Heart left ventricle (tissue), 16 donors: ENCODE data around the gene KCNJ1. TPM values are rescaled to one million over a fixed set of nuclear protein-coding genes. Genes with fewer than 3 reads are reported as not detected.

Experiments
- ATAC-seq, 4 donors: fragments of 200-7000 bp; cut with Tn5 transposase; one replicate each; pipeline ENCODE4 v1.9.1; 2020 to 2022; ENCODE audit warnings: moderate library complexity in 4 of 4, mild to moderate bottlenecking in 3 of 4, moderate number of reproducible peaks in 1 of 4
- DNase-seq, 5 donors: peaks; one replicate each; pipeline ENCODE4 v3.0.0-alpha.2; 2020
- H3K27ac ChIP-seq, 12 donors: fragments of 200-600 bp; sonication (generic) in 4 of 12; one replicate each; pipeline versions ENCODE4 v1.5.0 to v1.8.0; 2016 to 2022; ENCODE audit warnings: mild to moderate bottlenecking in 2 of 12
- H3K27me3 ChIP-seq, 9 donors: fragments of 200-600 bp; sonication (generic) in 2 of 9; one replicate each; pipeline versions ENCODE4 v1.5.1 to v1.8.0; 2016 to 2022; ENCODE audit warnings: mild to moderate bottlenecking in 3 of 9
- H3K36me3 ChIP-seq, 9 donors: fragments of 200-600 bp; sonication (generic) in 2 of 9; one replicate each; pipeline versions ENCODE4 v1.5.0 to v1.8.0; 2018 to 2022; ENCODE audit warnings: mild to moderate bottlenecking in 2 of 9
- H3K4me1 ChIP-seq, 12 donors: fragments of 200-600 bp; sonication (generic) in 4 of 12; one replicate each; pipeline versions ENCODE4 v1.5.0 to v1.8.0; 2016 to 2022; ENCODE audit warnings: mild to moderate bottlenecking in 3 of 12
- H3K4me3 ChIP-seq, 12 donors: fragments of 200-600 bp; sonication (generic) in 4 of 12; one replicate each; pipeline versions ENCODE4 v1.5.0 to v1.8.0; 2017 to 2022; ENCODE audit warnings: mild to moderate bottlenecking in 9 of 12, moderate library complexity in 4 of 12
- H3K9me3 ChIP-seq, 12 donors: fragments of 200-600 bp; sonication (generic) in 4 of 12; one replicate each; pipeline versions ENCODE4 v1.5.0 to v1.8.0; 2016 to 2022; ENCODE audit warnings: mild to moderate bottlenecking in 1 of 12
- CTCF ChIP-seq, 12 donors: fragments of 200-600 bp; sonication (generic) in 4 of 12; IDR thresholded peaks; one replicate each; pipeline versions ENCODE4 v1.5.0 to v1.8.0; 2018 to 2022; ENCODE audit warnings: antibody characterized with exemption in 12 of 12, mild to moderate bottlenecking in 5 of 12
- POLR2A ChIP-seq, 2 donors: fragments of 450-650 bp; IDR thresholded peaks; one replicate each; pipeline ENCODE4 v1.6.1; 2017; ENCODE audit warnings: antibody characterized with exemption in 2 of 2, mild to moderate bottlenecking in 2 of 2, moderate library complexity in 2 of 2
- WGBS, 4 donors: extraction: QIAGEN DNeasy Blood & Tissue Kit in 2 of 4; methylation state at CpG; one replicate each; pipeline versions ENCODE4 v1.1.5 to v1.1.7; 2013 to 2018; 5-methylcytosine and 5-hydroxymethylcytosine counted together
- intact Hi-C, 10 donors: fragments of 100-400 bp; cut with DNase I; formaldehyde crosslinking; loops; one replicate each; pipeline versions ENCODE4 v1.11.1 to v1.14.2; 2022
- polyA plus RNA-seq, 2 donors: library from polyadenylated mRNA; stranded (reverse); fragments of 200-250 nt; gene quantifications; one replicate each; pipeline ENCODE4 v1.2.3, GENCODE V29; 2013
- total RNA-seq, 9 donors: library from RNA; depleted of rRNA in 2 of 9; stranded (reverse); fragments of >200 nt in 2 of 9; fragmentation: NEBNext Ultra II Directional in 3 of 9; extraction: Animal tissue kit (Norgen Biotek cat#: 25700) in 3 of 9; gene quantifications; one replicate each; pipeline versions ENCODE4 v1.1.0 to v1.2.4, GENCODE V29; 2016 to 2023
- donor health status: ischemic (EF 13 %, LVEDD 7.1; RV severe dilation, severe dysfunction).
- donor health status: healthy with polysubstance abuse.
- donor health status: DM: no; HTN: yes; CAD: no.
- donor health status: DM: no; HTN: no; CAD: no.
- donor health status: ischemic (EF 25% LVEDD 6.9; RV normal size, moderate dysfunction).
- donor health status: ischemic (EF 25% LVEDD 5.7; RV mildly dilated, moderate dysfunction).
- donor health status: healthy.
- donor health status: DM: yes; HTN: yes; CAD: no.
- donor health status: ischemic (EF 35%, LVEDD 5.7; RV mildly dilated, moderate dysfunction).
- donor health status: nonischemic (EF 11% LVEDD 7.7; RV severe dilation, severe dysfunction).
- donor health status: DM: yes; HTN: yes; CAD: no.
- donor health status: PGD.
- donor health status: ischemic (EF 29% LVEDD 5.4; RV normal size, mild dysfunction).
- donor health status: nonischemic (EF 23%, LVEDD 6.1; RV moderate dilation, normal function).

The KCNJ1 gene
- total and polyA plus RNA-seq, 11 donors: 0.08 to 0.50 (median 0.23) TPM; not detected in 6

DNA sequence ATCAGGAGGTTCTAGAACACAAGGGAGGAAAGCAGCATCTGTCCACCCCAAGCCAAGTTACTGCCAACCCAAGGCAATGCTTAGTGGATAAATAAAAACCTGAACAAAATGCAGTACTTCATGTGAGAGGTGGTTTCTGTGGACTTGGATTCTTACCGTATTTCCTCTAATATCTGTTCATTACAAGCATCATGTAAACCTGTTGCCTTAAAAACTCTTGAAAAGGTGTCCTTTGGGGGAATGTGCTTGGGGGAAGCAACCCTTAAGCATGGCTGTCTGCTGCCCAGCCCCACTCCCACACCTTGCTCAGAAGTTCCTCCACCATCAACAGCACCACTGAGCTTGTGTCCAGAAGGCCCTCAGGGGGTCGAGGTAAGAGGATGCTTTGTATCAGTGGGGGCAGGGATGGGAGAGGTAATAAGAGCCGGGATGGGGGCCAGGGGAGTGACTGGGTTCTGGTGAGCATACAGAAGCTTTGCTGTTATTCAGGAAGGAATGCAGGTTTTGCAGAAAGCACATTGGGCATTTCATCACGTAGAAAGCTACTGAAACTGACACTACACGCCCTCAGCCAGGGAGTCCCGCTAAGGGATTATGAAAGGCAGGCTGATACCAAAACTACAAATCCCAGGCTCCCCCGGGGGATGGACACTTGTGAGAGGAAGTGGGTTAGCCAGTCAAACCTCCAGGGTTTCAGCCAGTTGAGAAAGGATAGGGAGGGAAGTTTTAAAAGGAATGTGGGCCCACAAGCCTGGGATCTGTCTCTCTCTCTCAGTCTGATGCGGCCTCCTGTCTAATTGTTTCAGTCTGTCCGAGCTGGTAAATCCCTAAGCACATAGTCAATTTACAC lies 52.0 kb downstream of the KCNJ1 start:
- ATAC-seq (peak; percentile 58 to 88 (median 85)), DNase-seq (peak in 4 of 5 donors; percentile 65 to 83 (median 75))
- intact Hi-C loops: no loop called here
- no peak for TF ChIP-seq POLR2A (IDR thresholded peaks at IDR 0.05)
- no peak for TF ChIP-seq CTCF (IDR thresholded peaks at IDR 0.05)
- Histone ChIP-seq H3K4me3 (no peak overlapping the region), H3K36me3 (peaks cover 0 to 65% (median 28%) of the 10 kb centered on the region in 9 donors), H3K27me3 (peaks cover 0 to 3% (median 0%) of the 10 kb centered on the region in 9 donors), H3K4me1 (peaks cover 0 to 8% (median 0%) of the 10 kb centered on the region in 12 donors), H3K9me3 (no peaks in the 10 kb centered on the region), H3K27ac (no peak overlapping the region)
- WGBS, 4 donors: 40 to 45% (median 40%) methylated on average over 9 of the region's 9 CpGs

DNA sequence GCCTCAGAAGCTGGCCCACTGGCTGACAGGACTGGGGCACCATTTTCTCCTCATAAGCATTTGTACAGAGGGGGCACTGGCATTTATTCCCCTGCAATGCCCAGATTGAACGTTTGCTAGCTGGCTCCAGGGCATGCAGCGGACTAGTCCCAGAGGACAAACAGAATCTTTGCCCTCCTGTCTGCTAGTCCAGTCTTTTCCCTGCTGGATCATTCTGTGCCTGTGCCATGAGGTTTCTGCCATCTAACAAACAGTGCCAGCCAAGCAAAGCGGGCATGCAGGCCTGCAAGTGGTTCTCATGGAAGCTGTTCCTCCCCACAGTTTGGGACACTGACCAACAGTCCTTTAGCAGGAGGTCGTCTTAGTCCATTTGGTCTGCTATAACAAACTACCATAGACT lies 53.4 kb downstream of the KCNJ1 start:
- ATAC-seq (no peak), DNase-seq (no peak)
- peaks cover 0 to 8% (median 0%) of the 10 kb centered on the region in 12 donors for H3K4me1 ChIP-seq
- 76 to 94% (median 92%) methylated on average over 4 of the region's 4 CpGs for WGBS, 4 donors
- no peak overlapping the region for H3K4me3 ChIP-seq
- peaks cover 0 to 79% (median 39%) of the 10 kb centered on the region in 9 donors for H3K36me3 ChIP-seq
- intact Hi-C loops: no loop called here
- no peaks in the 10 kb centered on the region for H3K27me3 ChIP-seq
- no peak for TF ChIP-seq POLR2A (IDR thresholded peaks at IDR 0.05)
- TF ChIP-seq CTCF (IDR thresholded peaks at IDR 0.05): no peak
- no peaks in the 10 kb centered on the region for H3K9me3 ChIP-seq
- H3K27ac ChIP-seq: no peak overlapping the region

GRCh38 chr11:128810784-128811514 lies 56.1 kb downstream of the KCNJ1 start:
- Histone ChIP-seq H3K9me3 (no peaks in the 10 kb centered on the region), H3K36me3 (peaks cover 0 to 96% (median 56%) of the 10 kb centered on the region in 9 donors), H3K27ac (no peak overlapping the region), H3K4me3 (no peak overlapping the region), H3K27me3 (no peaks in the 10 kb centered on the region), H3K4me1 (peaks cover 0 to 8% (median 0%) of the 10 kb centered on the region in 12 donors)
- 70 to 82% (median 79%) methylated on average over 8 of the region's 8 CpGs for WGBS, 4 donors
- no peak for TF ChIP-seq POLR2A (IDR thresholded peaks at IDR 0.05)
- no peak for ATAC-seq
- intact Hi-C loops: no loop called here
- DNase-seq: no peak

DNA sequence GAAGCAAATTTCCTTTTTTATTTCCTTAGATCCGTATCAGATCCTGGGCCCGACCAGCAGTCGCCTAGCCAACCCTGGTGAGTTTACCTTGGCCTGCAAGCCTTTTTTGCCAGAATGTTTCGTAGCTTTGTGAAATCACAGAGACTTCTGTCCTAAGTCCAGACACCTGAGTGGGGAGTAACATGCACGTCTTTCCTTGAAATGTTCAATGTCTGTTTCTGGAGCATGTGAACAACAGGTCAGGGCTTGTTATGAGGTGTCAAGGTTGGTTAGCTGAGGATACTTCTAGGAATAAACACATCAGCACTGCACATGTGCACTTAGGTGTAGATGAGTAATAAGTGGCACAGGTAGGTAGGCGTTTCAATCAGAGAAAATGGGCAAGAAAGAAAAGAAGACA lies 58.0 kb downstream of the KCNJ1 start:
- Histone ChIP-seq H3K9me3 (no peaks in the 10 kb centered on the region), H3K27me3 (no peaks in the 10 kb centered on the region), H3K36me3 (peaks cover 0 to 99% (median 67%) of the 10 kb centered on the region in 9 donors), H3K4me3 (no peak overlapping the region), H3K4me1 (peaks cover 0 to under 1% (median 0%) of the 10 kb centered on the region in 12 donors), H3K27ac (no peak overlapping the region)
- no peak for TF ChIP-seq POLR2A (IDR thresholded peaks at IDR 0.05)
- no peak for TF ChIP-seq CTCF (IDR thresholded peaks at IDR 0.05)
- DNase-seq (no peak), ATAC-seq (no peak)
- 74 to 88% (median 84%) methylated on average over 6 of the region's 6 CpGs for whole genome bisulfite sequencing, 4 donors
- intact Hi-C loops: no loop called here
